Stomach (tissue), 9 donors: ENCODE data around the gene FBXL20. TPM values are rescaled to one million over a fixed set of nuclear protein-coding genes. Genes with fewer than 3 reads are reported as not detected.

ENCODE experiments used
- DNase-seq, 2 donors: peaks; one replicate each; pipeline versions ENCODE4 v3.0.0 to v3.0.0-alpha.2; 2013 to 2019
- H3K27ac ChIP-seq, 5 donors: fragments of 200-600 bp in 4 of 5; sonication (generic) in 4 of 5; one replicate each; pipeline ENCODE4 v1.5.1; 2013 to 2019; ENCODE audit warnings: mild to moderate bottlenecking in 1 of 5, moderate library complexity in 1 of 5
- H3K27me3 ChIP-seq, 3 donors: fragments of 200-600 bp; sonication (generic); one replicate each; pipeline ENCODE4 v1.5.1; 2017 to 2019; ENCODE audit warnings: mixed run types in 1 of 3
- H3K36me3 ChIP-seq, 4 donors: fragments of 200-600 bp; sonication (generic); 1 replicate in 3 of 4; 2 replicates in 1 of 4; pipeline ENCODE4 v1.5.1; 2016 to 2019
- H3K4me1 ChIP-seq, 4 donors: fragments of 200-600 bp; sonication (generic); one replicate each; pipeline ENCODE4 v1.5.1; 2016 to 2019
- H3K4me3 ChIP-seq, 4 donors: fragments of 200-600 bp; sonication (generic) in 3 of 4; one replicate each; pipeline ENCODE4 v1.5.1; 2016 to 2019; ENCODE audit warnings: mild to moderate bottlenecking in 1 of 4
- H3K9me3 ChIP-seq, 4 donors: fragments of 200-600 bp; sonication (generic); one replicate each; pipeline ENCODE4 v1.5.1; 2016 to 2019
- EP300 ChIP-seq: sonication (generic); formaldehyde crosslinking; IDR thresholded peaks from one replicate; pipeline ENCODE4 v1.6.1; 2017; ENCODE audit warnings: antibody characterized with exemption
- POLR2A ChIP-seq, 4 donors: fragments of 450-650 bp; IDR thresholded peaks; one replicate each; pipeline ENCODE4 v1.6.1; 2016; ENCODE audit warnings: antibody characterized with exemption in 4 of 4, control low read depth in 2 of 4, mild to moderate bottlenecking in 1 of 4, moderate library complexity in 1 of 4
- POLR2AphosphoS5 ChIP-seq, 3 donors: sonication (generic); formaldehyde crosslinking; IDR thresholded peaks; one replicate each; pipeline ENCODE4 v1.6.1; 2016; ENCODE audit warnings: antibody characterized with exemption in 3 of 3
- WGBS, 5 donors: extraction: QIAGEN DNeasy Blood & Tissue Kit in 3 of 5; methylation state at CpG; one replicate each; pipeline versions ENCODE4 v1.1.5 to v1.1.7; 2013 to 2018; 5-methylcytosine and 5-hydroxymethylcytosine counted together
- intact Hi-C: fragments of 100-400 bp; cut with DNase I; formaldehyde crosslinking; loops from one replicate; pipeline ENCODE4 v1.15.1; 2023; ENCODE audit warnings: low total_unique reads
- polyA plus RNA-seq, 3 donors: library from polyadenylated mRNA; stranded (reverse); fragments of 200-250 nt; gene quantifications; one replicate each; pipeline ENCODE4 v1.2.3, GENCODE V29; 2013
- total RNA-seq, 5 donors: library from RNA; depleted of rRNA; stranded (reverse); fragments of >200 nt; gene quantifications; one replicate each; pipeline versions ENCODE4 v1.1.0 to v1.2.3, GENCODE V29; 2014 to 2016
- TF ChIP-seq, protein P1 (sequence below), 7 experiments: fragments of 450-650 bp in 4 of 7; fragments of 200-600 bp in 3 of 7; sonication (generic) in 3 of 7; IDR thresholded peaks; one replicate each; pipeline ENCODE4 v1.5.1; 2016 to 2019; ENCODE audit warnings: antibody characterized with exemption in 7 of 7, control low read depth in 2 of 7, mild to moderate bottlenecking in 1 of 7
- donor health status: healthy with polysubstance abuse.
- donor health status: Bipolar disorder and iron deficiency.
- donor health status: healthy.

Gene FBXL20
- total and polyA plus RNA-seq, 8 donors, result 1.5 to 18.4 (median 8.0) TPM

DNA sequence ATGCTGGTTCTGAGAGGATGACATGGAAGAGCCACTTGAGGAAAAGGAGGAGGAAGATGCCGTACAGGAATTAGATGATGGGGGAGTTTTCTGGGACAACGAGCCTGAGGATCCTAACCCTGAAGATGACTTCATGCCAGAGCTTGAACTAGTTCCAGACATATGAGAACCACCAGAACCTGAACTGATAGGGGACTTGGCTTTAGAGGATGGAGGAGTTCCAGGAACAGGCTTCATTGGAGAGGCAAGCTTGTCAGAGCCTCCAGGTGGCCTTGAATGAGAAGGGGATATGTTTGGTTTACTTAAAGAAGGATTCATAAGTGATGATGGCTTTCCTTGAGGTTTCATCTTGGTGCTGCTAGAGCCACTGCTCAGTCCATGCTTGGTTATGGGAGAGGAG lies 6.9 kb upstream of the FBXL20 start:
- Histone ChIP-seq H3K36me3 (peaks cover 39 to 90% (median 84%) of the 10 kb centered on the region in 4 donors), H3K4me1 (no peaks in the 10 kb centered on the region), H3K4me3 (no peak overlapping the region), H3K9me3 (no peaks in the 10 kb centered on the region), H3K27me3 (no peaks in the 10 kb centered on the region), H3K27ac (no peak overlapping the region)
- no peak for DNase-seq
- WGBS, 5 donors, result 85 to 94% (median 91%) methylated on average over 2 of the region's 2 CpGs
- TF ChIP-seq, protein P1, sequence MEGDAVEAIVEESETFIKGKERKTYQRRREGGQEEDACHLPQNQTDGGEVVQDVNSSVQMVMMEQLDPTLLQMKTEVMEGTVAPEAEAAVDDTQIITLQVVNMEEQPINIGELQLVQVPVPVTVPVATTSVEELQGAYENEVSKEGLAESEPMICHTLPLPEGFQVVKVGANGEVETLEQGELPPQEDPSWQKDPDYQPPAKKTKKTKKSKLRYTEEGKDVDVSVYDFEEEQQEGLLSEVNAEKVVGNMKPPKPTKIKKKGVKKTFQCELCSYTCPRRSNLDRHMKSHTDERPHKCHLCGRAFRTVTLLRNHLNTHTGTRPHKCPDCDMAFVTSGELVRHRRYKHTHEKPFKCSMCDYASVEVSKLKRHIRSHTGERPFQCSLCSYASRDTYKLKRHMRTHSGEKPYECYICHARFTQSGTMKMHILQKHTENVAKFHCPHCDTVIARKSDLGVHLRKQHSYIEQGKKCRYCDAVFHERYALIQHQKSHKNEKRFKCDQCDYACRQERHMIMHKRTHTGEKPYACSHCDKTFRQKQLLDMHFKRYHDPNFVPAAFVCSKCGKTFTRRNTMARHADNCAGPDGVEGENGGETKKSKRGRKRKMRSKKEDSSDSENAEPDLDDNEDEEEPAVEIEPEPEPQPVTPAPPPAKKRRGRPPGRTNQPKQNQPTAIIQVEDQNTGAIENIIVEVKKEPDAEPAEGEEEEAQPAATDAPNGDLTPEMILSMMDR (IDR thresholded peaks at IDR 0.05), result no peak
- TF ChIP-seq EP300 (no peak), POLR2A (IDR thresholded peaks at IDR 0.05) (no peak), POLR2AphosphoS5 (IDR thresholded peaks at IDR 0.05) (no peak)
- intact Hi-C loops, result no loop called here

DNA sequence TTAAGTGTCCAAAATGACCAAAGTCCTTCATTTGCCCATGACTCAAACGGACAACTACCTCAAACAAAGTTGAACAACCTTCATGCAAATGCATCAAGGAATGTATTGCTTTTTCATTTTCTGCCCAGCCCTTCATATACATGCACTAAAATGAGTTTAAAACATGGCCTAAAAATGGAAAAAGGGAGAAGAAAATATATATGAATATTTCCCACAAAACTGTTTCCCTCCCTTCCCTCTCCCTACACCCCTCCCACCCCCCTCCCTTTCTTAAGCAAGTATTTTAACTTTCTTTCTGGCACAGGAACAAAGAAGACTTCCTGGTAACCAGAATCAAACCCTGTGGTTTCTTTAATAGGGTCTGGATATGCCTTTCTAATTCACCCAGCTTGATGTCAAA lies 5.5 kb upstream of the FBXL20 start:
- TF ChIP-seq POLR2AphosphoS5 (IDR thresholded peaks at IDR 0.05) (no peak), POLR2A (IDR thresholded peaks at IDR 0.05) (no peak), EP300 (no peak)
- TF ChIP-seq, protein P1 (IDR thresholded peaks at IDR 0.05), result no peak
- peaks cover 29 to 76% (median 70%) of the 10 kb centered on the region in 4 donors for H3K36me3 ChIP-seq
- no peaks in the 10 kb centered on the region for H3K9me3 ChIP-seq
- WGBS, 5 donors, result 55 to 77% (median 59%) methylated on average over 1 of the region's 1 CpG
- peaks cover 0 to 6% (median 5%) of the 10 kb centered on the region in 4 donors for H3K4me1 ChIP-seq
- intact Hi-C loops, result no loop called here
- no peak for DNase-seq
- H3K4me3 ChIP-seq, result no peak overlapping the region
- no peak overlapping the region for H3K27ac ChIP-seq
- H3K27me3 ChIP-seq, result no peaks in the 10 kb centered on the region

DNA sequence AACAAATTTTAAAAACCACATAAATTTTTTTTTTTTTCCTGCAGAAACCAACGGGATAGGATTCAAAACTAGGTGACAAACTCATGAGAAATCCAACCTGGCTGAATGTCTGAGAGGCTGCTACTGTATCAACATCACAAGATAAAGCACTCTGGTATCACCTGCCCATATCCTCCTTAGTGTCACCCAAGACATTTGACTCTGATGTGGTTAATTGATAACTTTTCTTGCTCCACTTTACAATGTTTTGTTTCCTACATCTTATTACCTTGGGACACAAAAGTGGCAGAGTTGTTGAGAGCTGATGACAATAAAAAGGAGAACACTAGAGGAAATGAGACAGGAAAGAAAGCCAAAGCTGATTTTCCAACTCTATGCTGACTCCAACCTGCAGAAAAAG lies 4.0 kb upstream of the FBXL20 start:
- TF ChIP-seq EP300 (no peak), POLR2AphosphoS5 (IDR thresholded peaks at IDR 0.05) (no peak), POLR2A (IDR thresholded peaks at IDR 0.05) (no peak)
- TF ChIP-seq, protein P1 (IDR thresholded peaks at IDR 0.05), result no peak
- intact Hi-C loops, result no loop called here
- Histone ChIP-seq H3K27me3 (no peaks in the 10 kb centered on the region), H3K36me3 (peaks cover 24 to 61% (median 55%) of the 10 kb centered on the region in 4 donors), H3K4me3 (no peak overlapping the region), H3K4me1 (peaks cover 0 to 13% (median 11%) of the 10 kb centered on the region in 4 donors), H3K9me3 (no peaks in the 10 kb centered on the region), H3K27ac (peak overlapping the region in 1 of 5 donors; percentile 65)
- no peak for DNase-seq
- WGBS, 5 donors, result 52 to 68% (median 60%) methylated on average over 1 of the region's 1 CpG

DNA sequence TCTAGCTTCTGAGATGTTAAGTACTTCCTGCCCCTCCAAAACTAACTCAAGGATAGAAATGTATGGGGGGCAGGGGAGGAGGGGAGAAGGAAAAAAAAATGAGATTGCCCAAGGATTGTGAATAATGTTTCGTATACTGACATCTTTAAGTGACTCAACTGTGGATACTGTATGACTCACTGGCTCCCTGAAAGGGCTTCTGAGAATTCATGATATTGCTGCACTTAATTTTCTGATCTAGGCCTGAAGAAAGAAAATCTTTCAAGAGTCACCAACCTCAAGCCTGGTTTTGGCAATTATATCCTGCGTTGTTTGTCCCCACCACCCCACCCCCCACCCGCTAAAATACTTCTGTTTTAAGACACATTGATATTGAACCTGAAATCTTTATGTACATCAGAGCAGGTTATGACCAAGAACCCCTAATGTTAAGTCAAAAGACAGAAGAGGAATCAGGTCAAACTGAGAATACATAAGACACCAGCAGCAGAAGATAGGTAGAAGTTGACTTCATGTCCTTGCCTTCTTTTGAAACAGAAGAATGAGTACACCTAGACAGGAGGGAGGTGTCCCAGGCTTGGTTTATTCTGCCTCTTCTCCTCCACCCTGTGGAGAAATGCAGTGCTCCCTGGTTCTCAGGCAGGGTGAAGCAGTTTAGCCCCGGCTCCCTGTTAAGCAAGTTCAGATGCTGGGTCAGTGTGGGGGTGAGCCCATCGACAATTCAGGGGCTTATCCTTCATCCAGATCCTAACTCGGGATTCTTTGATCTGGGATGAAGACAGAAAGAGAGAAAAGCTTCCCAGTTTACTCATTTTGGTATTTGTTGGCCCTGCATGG lies 3.3 kb upstream of the FBXL20 start:
- WGBS, 5 donors, result 75 to 82% (median 78%) methylated on average over 6 of the region's 6 CpGs

More for the DNA sequence above, 3.3 kb upstream of the FBXL20 start:
- Histone ChIP-seq H3K4me1 (peaks cover 6 to 19% (median 18%) of the 10 kb centered on the region in 4 donors), H3K4me3 (no peak overlapping the region), H3K36me3 (peaks cover 17 to 54% (median 48%) of the 10 kb centered on the region in 4 donors), H3K9me3 (no peaks in the 10 kb centered on the region), H3K27ac (peak overlapping the region in 1 of 5 donors; percentile 65), H3K27me3 (no peaks in the 10 kb centered on the region)
- no peak for TF ChIP-seq POLR2A (IDR thresholded peaks at IDR 0.05)
- TF ChIP-seq, protein P1 (IDR thresholded peaks at IDR 0.05), result no peak
- no peak for TF ChIP-seq EP300
- TF ChIP-seq POLR2AphosphoS5 (IDR thresholded peaks at IDR 0.05), result no peak
- DNase-seq, result no peak
- intact Hi-C loops, result no loop called here
